VCaP (cell line): ENCODE data around the gene GLRA2.

ENCODE experiments used
- H3K27ac ChIP-seq: fragments of 450-650 bp; 2 replicates; pipeline ENCODE4 v1.5.1; 2017
- TF ChIP-seq, protein P1 (sequence below): fragments of 450-650 bp; conservative IDR thresholded peaks from 2 replicates; pipeline ENCODE4 v1.5.1; 2017; ENCODE audit warnings: mild to moderate bottlenecking, moderate library complexity

Gene GLRA2

DNA sequence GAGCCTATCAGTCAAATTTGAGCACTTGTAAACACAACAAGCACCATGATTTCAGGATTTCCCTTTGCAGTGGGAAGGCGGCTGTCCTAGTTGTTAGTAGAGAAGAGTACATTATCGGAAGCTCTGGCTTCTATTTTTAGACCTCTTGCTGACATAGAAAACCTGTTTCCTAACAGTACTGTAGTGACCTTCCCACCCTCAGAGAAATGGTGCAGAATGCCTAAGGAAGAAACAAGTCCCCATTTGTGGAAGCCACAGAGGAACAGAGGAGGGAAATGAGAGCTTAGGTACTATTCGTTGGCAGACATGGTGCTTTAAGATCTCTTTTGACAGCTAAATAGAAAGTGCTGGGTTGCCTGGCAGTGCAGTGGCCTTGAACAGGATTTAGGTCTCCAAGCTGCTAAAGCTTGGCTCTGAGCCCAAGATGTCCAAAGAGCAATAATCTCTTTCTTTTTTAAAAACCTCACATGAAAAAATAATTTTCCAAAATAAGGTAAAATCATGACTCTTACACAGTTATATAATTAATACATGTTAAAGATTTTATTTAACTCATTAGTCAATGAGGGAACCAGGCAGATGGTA, 24.9 kb downstream of the GLRA2 start:
- TF ChIP-seq, protein P1, sequence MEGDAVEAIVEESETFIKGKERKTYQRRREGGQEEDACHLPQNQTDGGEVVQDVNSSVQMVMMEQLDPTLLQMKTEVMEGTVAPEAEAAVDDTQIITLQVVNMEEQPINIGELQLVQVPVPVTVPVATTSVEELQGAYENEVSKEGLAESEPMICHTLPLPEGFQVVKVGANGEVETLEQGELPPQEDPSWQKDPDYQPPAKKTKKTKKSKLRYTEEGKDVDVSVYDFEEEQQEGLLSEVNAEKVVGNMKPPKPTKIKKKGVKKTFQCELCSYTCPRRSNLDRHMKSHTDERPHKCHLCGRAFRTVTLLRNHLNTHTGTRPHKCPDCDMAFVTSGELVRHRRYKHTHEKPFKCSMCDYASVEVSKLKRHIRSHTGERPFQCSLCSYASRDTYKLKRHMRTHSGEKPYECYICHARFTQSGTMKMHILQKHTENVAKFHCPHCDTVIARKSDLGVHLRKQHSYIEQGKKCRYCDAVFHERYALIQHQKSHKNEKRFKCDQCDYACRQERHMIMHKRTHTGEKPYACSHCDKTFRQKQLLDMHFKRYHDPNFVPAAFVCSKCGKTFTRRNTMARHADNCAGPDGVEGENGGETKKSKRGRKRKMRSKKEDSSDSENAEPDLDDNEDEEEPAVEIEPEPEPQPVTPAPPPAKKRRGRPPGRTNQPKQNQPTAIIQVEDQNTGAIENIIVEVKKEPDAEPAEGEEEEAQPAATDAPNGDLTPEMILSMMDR: no peak
- no peak overlapping the region for H3K27ac ChIP-seq

DNA sequence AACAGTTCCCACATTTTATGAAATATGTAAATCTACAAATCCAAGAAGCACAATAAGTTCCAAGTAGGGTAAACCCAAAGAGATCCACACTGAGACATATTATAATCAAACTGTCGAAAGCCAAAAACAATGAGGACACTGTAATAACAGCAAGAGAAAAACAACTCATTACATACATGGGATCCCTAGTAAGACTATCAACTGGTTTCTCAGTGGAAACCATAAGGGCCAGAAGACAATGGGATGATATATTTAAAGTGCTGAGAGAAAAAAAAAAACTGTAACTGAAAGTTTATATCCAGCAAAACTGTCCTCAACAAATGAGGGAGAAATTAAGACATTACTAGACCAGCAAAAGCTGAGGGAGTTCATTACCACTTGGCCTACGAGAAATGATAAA, 34.7 kb downstream of the GLRA2 start:
- TF ChIP-seq, protein P1: no peak
- no peak overlapping the region for H3K27ac ChIP-seq

DNA sequence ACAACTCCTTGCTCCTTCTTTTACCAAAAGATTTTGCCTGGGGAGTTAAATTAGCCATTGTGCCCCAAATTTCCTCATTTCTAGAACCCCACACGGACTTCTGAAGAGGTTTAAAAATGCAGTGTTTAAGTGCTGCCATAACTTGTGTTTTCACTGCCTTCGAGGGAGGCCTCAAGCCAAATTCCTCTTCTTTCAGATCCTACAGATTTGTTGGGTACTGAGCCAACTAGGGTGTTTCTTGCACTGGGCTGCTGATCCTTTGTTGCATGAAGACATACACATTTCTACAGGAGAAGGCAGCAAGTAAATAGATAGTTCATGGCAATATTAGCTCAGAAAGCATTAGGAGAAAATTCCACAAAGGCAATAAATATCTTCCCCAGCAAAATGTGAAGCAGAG, 43.8 kb downstream of the GLRA2 start:
- H3K27ac ChIP-seq: no peak overlapping the region
- TF ChIP-seq, protein P1: no peak

DNA sequence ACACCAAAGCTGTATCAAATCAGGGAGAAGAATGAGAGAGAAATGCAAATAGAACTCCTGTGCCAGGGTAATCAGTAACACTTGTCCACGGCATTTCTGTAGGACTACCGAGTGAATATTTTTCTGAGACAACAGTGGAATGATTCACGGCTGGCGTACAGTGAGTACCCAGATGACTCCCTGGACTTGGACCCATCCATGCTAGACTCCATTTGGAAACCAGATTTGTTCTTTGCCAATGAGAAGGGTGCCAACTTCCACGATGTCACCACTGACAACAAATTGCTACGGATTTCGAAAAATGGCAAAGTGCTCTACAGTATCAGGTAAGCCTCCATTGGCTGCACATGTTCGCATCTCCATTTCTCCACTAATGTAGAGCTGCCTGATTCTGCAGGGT, 51.7 kb downstream of the GLRA2 start:
- TF ChIP-seq, protein P1: no peak
- H3K27ac ChIP-seq: no peak overlapping the region

DNA sequence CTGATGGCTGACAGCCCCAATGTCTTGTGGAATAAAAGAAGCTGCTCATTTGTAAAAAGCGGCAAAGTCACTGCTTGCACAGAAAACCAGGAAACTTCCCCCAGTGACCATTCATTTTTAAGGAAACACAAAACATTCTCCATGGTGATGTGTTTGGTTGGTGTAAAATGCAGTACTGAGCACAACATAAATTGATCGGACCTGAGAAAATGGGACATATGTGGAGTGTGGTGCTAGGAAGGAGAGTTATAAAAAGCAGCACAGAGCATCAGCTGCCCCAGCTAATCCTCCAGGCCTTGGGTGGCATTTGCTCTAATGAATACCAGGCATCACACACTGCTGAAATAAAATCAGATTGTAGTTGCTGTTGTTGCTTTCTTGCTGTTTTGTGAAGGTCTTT, 55.2 kb downstream of the GLRA2 start:
- H3K27ac ChIP-seq: no peak overlapping the region
- TF ChIP-seq, protein P1: no peak

DNA sequence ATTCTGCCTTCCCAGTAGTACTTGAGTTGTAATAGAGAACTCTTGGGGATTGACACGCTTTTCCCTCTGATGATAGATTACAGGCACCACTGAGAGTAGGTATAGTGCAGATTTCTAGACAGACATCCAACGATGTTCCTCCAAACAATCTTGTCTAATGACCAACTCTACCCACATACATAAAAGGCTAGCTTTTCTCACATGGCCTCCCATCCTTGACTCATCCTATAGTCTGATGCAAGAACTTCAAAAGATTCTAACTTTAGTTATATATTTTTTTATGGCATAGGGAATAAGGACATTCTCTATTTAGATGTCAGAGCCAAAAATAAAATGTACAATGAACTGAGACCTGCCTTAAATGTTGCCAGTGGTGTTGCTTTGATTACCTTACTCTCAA, 60.9 kb downstream of the GLRA2 start:
- TF ChIP-seq, protein P1: no peak
- H3K27ac ChIP-seq: no peak overlapping the region

DNA sequence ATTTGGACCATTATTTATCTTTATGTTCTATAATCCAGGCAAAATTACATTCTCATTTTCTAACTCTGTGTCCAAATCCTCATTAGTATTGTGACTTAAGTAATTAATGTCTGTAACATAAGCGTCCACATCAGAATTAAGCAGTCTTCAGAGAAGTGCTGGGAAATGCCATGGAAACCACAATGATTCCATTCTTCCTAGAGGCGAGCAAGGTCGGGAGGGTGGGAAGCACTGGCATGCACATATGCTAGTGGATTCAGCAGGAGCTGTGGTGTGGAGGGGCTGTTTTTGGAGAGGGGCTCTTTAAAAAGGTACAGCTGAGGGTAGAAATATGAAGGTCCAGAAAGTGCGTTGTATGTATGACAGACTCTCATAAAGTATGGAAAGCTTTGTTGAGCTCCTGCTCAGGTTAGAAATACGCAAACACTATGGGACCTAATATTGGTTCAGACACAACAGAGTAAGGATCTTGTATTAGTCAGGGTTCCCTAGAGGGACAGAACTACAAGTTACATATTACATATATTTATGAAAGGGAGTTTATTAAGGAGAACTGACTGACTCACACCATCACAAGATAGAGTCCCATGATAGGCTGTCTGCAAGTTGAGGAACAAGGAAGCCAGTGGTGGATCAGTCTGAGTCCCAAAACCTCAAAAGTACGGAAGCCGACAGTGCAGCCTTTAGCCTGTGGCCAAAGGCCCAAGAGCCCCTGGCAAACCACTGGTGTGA, 61.5 kb downstream of the GLRA2 start:
- no peak overlapping the region for H3K27ac ChIP-seq
- TF ChIP-seq, protein P1: no peak
